ENCODE results near the gene CNNM2. TPM values are rescaled to one million over a fixed set of nuclear protein-coding genes. Genes with fewer than 3 reads are reported as not detected.

CNNM2 gene
- total RNA-seq, 1 donor from 2014 or later: 14.3 TPM

DNA sequence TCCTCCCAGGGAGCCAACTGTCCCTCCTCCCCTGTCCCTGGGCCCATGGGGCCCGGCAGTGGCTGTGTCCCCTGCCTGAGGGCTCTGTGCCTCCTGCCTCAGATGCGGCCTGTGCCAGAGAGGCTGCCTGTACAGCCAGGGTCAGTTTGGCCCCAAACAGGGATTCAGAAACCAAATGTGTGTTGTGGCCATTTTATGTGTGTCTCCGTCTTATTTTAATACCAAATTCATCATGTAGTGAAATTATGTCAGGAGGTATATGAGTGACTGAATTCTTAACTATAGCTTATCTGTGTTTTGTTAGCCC is 160.2 kb downstream of the CNNM2 start:
- Mint-ChIP-seq H3K4me1 (ENCODE audit: low read depth, unreplicated experiment) (no peaks in the 10 kb centered on the region), H3K27me3 (ENCODE audit: unreplicated experiment) (peaks cover 3% of the 10 kb centered on the region), H3K9me3 (ENCODE audit: unreplicated experiment) (peaks cover 2% of the 10 kb centered on the region), H3K27ac (ENCODE audit: unreplicated experiment) (no peak overlapping the region), H3K36me3 (ENCODE audit: unreplicated experiment) (no peaks in the 10 kb centered on the region), H3K4me3 (ENCODE audit: unreplicated experiment) (no peak overlapping the region)
- no peak for DNase-seq
- TF ChIP-seq, protein P1, sequence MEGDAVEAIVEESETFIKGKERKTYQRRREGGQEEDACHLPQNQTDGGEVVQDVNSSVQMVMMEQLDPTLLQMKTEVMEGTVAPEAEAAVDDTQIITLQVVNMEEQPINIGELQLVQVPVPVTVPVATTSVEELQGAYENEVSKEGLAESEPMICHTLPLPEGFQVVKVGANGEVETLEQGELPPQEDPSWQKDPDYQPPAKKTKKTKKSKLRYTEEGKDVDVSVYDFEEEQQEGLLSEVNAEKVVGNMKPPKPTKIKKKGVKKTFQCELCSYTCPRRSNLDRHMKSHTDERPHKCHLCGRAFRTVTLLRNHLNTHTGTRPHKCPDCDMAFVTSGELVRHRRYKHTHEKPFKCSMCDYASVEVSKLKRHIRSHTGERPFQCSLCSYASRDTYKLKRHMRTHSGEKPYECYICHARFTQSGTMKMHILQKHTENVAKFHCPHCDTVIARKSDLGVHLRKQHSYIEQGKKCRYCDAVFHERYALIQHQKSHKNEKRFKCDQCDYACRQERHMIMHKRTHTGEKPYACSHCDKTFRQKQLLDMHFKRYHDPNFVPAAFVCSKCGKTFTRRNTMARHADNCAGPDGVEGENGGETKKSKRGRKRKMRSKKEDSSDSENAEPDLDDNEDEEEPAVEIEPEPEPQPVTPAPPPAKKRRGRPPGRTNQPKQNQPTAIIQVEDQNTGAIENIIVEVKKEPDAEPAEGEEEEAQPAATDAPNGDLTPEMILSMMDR (IDR thresholded peaks at IDR 0.05; ENCODE audit: partially characterized antibody, unreplicated experiment): no peak

DNA sequence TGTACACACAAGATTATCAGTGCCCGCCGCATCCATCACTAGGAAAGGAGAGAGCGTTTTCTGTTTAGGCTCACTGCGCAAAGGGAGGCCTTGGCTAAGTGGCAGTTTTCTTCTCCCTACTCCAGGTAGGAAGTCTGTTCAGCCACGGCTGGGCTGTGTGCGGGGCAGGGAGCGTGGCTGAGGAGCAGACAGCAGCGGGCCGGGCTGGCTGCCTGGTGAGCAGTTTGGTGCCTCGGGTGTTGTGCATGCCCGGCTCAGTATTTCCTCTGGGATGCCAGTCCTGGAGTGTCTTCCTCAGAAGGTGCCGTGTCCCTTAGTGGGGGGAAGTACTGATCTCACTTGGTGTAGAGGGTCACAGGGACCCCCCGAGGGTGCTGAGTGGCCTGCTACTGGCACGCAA is 160.6 kb downstream of the CNNM2 start:
- Mint-ChIP-seq H3K4me1 (ENCODE audit: low read depth, unreplicated experiment) (no peaks in the 10 kb centered on the region), H3K27ac (ENCODE audit: unreplicated experiment) (no peak overlapping the region), H3K4me3 (ENCODE audit: unreplicated experiment) (no peak overlapping the region), H3K27me3 (ENCODE audit: unreplicated experiment) (peaks cover 3% of the 10 kb centered on the region), H3K36me3 (ENCODE audit: unreplicated experiment) (no peaks in the 10 kb centered on the region), H3K9me3 (ENCODE audit: unreplicated experiment) (peaks cover 2% of the 10 kb centered on the region)
- no peak for DNase-seq
- TF ChIP-seq, protein P1 (IDR thresholded peaks at IDR 0.05; ENCODE audit: partially characterized antibody, unreplicated experiment): no peak

DNA sequence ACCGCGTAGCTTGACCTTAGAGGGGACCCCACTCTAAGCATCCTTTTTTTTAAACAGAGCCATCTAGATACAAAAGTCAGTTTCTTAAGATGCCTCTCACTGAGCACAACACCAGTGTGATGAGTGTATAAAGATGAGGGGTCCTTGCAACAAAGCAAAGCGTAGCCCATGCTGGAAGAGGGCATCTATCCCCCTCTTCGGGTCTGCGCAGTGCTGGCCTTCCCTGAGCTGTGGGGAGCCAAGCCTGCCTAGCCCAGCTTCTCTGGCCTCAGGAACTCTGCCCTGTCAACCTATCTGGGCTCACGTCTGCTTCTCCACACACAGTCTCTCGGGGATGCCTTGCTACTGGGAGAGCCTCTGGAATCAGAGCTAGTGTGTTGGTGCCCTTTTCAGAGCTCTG is 161.0 kb downstream of the CNNM2 start:
- Mint-ChIP-seq H3K36me3 (ENCODE audit: unreplicated experiment) (no peaks in the 10 kb centered on the region), H3K27me3 (ENCODE audit: unreplicated experiment) (peaks cover 3% of the 10 kb centered on the region)
- no peak for DNase-seq

DNA sequence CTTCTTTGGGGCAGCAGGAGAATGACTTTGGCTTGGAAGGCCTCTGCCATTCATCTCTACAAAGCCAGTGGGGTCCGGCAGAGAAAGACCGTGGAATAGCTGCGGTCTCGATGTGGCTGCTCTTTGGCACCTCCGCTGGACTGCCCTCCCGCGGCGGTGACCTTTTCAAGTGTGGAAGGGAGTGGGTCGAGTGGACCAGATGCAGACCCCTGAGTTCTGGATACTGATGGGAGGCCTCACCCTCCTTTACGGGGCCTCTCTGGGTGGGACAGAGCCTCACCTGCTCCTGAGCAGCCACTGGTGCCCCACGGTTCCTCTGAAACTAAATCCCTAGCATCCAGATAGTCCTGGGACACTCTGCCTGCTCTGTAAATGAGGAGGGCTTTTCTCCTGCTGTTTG is 161.9 kb downstream of the CNNM2 start:
- Mint-ChIP-seq H3K27ac (ENCODE audit: unreplicated experiment) (no peak overlapping the region), H3K27me3 (ENCODE audit: unreplicated experiment) (peaks cover 3% of the 10 kb centered on the region), H3K4me1 (ENCODE audit: low read depth, unreplicated experiment) (no peaks in the 10 kb centered on the region), H3K36me3 (ENCODE audit: unreplicated experiment) (no peaks in the 10 kb centered on the region), H3K9me3 (ENCODE audit: unreplicated experiment) (peaks cover 2% of the 10 kb centered on the region), H3K4me3 (ENCODE audit: unreplicated experiment) (no peak overlapping the region)
- TF ChIP-seq, protein P1 (IDR thresholded peaks at IDR 0.05; ENCODE audit: partially characterized antibody, unreplicated experiment): no peak
- no peak for DNase-seq

More for the DNA sequence above, 161.0 kb downstream of the CNNM2 start:
- peaks cover 2% of the 10 kb centered on the region for H3K9me3 Mint-ChIP-seq (ENCODE audit: unreplicated experiment)
- H3K4me3 Mint-ChIP-seq (ENCODE audit: unreplicated experiment): no peak overlapping the region
- H3K27ac Mint-ChIP-seq (ENCODE audit: unreplicated experiment): no peak overlapping the region
- TF ChIP-seq, protein P1 (IDR thresholded peaks at IDR 0.05; ENCODE audit: partially characterized antibody, unreplicated experiment): no peak
- H3K4me1 Mint-ChIP-seq (ENCODE audit: low read depth, unreplicated experiment): no peaks in the 10 kb centered on the region

DNA sequence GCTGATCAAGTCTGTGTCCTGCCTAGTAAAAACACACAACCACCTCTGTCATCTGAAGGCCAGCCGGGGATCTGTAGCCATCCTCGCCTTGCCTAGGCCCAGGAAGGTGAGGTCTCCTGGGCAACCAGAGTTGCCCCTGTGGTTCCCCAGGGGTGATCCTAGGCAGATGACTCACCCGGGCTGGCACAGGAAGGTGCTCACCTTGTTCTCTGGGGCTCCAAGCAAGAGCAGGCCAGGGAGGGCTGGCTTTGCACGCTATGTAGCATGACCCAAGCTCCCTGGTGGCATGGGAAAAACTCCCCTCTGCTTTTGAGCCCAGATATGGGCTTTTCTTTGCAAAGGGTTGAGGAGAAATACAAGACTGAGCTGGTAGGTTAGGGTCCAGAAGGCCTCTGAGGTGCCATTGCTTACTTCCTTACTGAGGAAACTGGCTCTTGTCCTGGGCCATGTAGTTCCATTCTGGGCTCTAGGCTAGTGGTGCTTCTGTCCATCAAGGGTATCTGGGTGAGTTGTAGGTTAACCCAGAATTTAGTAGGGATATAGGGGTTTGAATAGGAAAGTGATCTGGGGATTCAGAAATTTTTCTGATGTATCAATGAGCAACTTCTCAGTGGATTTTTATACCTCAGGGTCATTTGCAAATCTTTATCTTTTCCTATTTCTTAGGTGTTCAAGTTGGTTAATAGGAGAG is 162.9 kb downstream of the CNNM2 start:
- no peak for DNase-seq
- Mint-ChIP-seq H3K4me1 (ENCODE audit: low read depth, unreplicated experiment) (no peaks in the 10 kb centered on the region), H3K9me3 (ENCODE audit: unreplicated experiment) (peaks cover 2% of the 10 kb centered on the region), H3K36me3 (ENCODE audit: unreplicated experiment) (no peaks in the 10 kb centered on the region), H3K4me3 (ENCODE audit: unreplicated experiment) (no peak overlapping the region), H3K27me3 (ENCODE audit: unreplicated experiment) (peaks cover 3% of the 10 kb centered on the region), H3K27ac (ENCODE audit: unreplicated experiment) (no peak overlapping the region)
- TF ChIP-seq, protein P1 (IDR thresholded peaks at IDR 0.05; ENCODE audit: partially characterized antibody, unreplicated experiment): no peak

All from glutamatergic neuron (in vitro differentiated cells).